SK-N-SH treated with all-trans-retinoic acid at 6 μM for 48 hours (cell line): Measurements from ENCODE around the gene VOPP1.

Experiments
- ATAC-seq: fragments of 200-7000 bp; cut with Tn5 transposase; 3 replicates; pipeline ENCODE4 v1.9.1; 2020; ENCODE audit warnings: mild to moderate bottlenecking, moderate library complexity
- ARNTL ChIP-seq: fragments of 450-650 bp; formaldehyde crosslinking; IDR thresholded peaks from 2 replicates; pipeline ENCODE4 v1.5.0; 2020; ENCODE audit warnings: low read depth, mild to moderate bottlenecking, moderate library complexity, borderline replicate concordance
- BACH2 ChIP-seq: fragments of 250-450 bp; sonication (Bioruptor Pico); IDR thresholded peaks from 2 replicates; pipeline ENCODE4 v1.9.0; 2021; ENCODE audit warnings: mild to moderate bottlenecking, borderline replicate concordance
- CREB5 ChIP-seq: fragments of 250-450 bp; sonication (Bioruptor Pico); IDR thresholded peaks from 2 replicates; pipeline ENCODE4 v1.5.1; 2020; ENCODE audit warnings: low read depth, mild to moderate bottlenecking, moderate library complexity
- CSDC2 ChIP-seq: fragments of 250-450 bp; sonication (Bioruptor Pico); IDR thresholded peaks from 2 replicates; pipeline ENCODE4 v1.5.0; 2020; ENCODE audit warnings: mild to moderate bottlenecking, moderate library complexity
- CSRNP3 ChIP-seq: fragments of 250-450 bp; sonication (Bioruptor Pico); IDR thresholded peaks from 2 replicates; pipeline ENCODE4 v1.5.1; 2021; ENCODE audit warnings: mild to moderate bottlenecking, moderate library complexity
- ESRRG ChIP-seq: fragments of 250-450 bp; sonication (Bioruptor Pico); IDR thresholded peaks from 2 replicates; pipeline ENCODE4 v1.6.1; 2021; ENCODE audit warnings: mild to moderate bottlenecking
- GLIS3 ChIP-seq: fragments of 250-450 bp; sonication (Bioruptor Pico); IDR thresholded peaks from 2 replicates; pipeline ENCODE4 v1.5.0; 2020; ENCODE audit warnings: mild to moderate bottlenecking, moderate library complexity
- ISL1 ChIP-seq: fragments of 250-450 bp; sonication (Bioruptor Pico); IDR thresholded peaks from 2 replicates; pipeline ENCODE4 v2.1.2; 2022; ENCODE audit warnings: mild to moderate bottlenecking, moderate library complexity
- OSR1 ChIP-seq: fragments of 250-450 bp; sonication (Bioruptor Pico); IDR thresholded peaks from 2 replicates; pipeline ENCODE4 v1.8.0; 2022; ENCODE audit warnings: moderate library complexity, mild to moderate bottlenecking, inconsistent platforms
- POU6F1 ChIP-seq: fragments of 250-450 bp; sonication (Bioruptor Pico); IDR thresholded peaks from 2 replicates; pipeline ENCODE4 v1.8.0; 2021; ENCODE audit warnings: low read depth, mild to moderate bottlenecking, moderate library complexity, borderline replicate concordance
- RARB ChIP-seq: fragments of 250-450 bp; sonication (Bioruptor Pico); IDR thresholded peaks from 2 replicates; pipeline ENCODE4 v1.8.0; 2021; ENCODE audit warnings: mild to moderate bottlenecking, moderate library complexity
- SNAI2 ChIP-seq: fragments of 250-450 bp; sonication (Bioruptor Pico); IDR thresholded peaks from 2 replicates; pipeline ENCODE4 v1.5.0; 2020; ENCODE audit warnings: mild to moderate bottlenecking, moderate library complexity
- TCF4 ChIP-seq: fragments of 250-450 bp; sonication (Bioruptor Pico); IDR thresholded peaks from 2 replicates; pipeline ENCODE4 v1.8.0; 2021; ENCODE audit warnings: mild to moderate bottlenecking, moderate library complexity, borderline replicate concordance
- TOX ChIP-seq: fragments of 250-450 bp; sonication (Bioruptor Pico); IDR thresholded peaks from 2 replicates; pipeline ENCODE4 v1.8.0; 2021; ENCODE audit warnings: mild to moderate bottlenecking, moderate library complexity, borderline replicate concordance
- ZFP3 ChIP-seq: fragments of 250-450 bp; sonication (Bioruptor Pico); IDR thresholded peaks from 2 replicates; pipeline ENCODE4 v1.5.0; 2020; ENCODE audit warnings: mild to moderate bottlenecking, moderate library complexity
- ZFP30 ChIP-seq: fragments of 450-650 bp; formaldehyde crosslinking; IDR thresholded peaks from 2 replicates; pipeline ENCODE4 v1.5.0; 2022; ENCODE audit warnings: mild to moderate bottlenecking, moderate library complexity
- ZNF565 ChIP-seq: fragments of 450-650 bp; formaldehyde crosslinking; conservative IDR thresholded peaks from 2 replicates; pipeline ENCODE4 v1.5.0; 2020; ENCODE audit warnings: low read depth, mild to moderate bottlenecking, moderate library complexity
- ZNF70 ChIP-seq: fragments of 450-650 bp; formaldehyde crosslinking; IDR thresholded peaks from 2 replicates; pipeline ENCODE4 v1.5.0; 2020; ENCODE audit warnings: mild to moderate bottlenecking, moderate library complexity
- ZNF8 ChIP-seq: fragments of 450-650 bp; formaldehyde crosslinking; IDR thresholded peaks from 2 replicates; pipeline ENCODE4 v1.5.0; 2020; ENCODE audit warnings: mild to moderate bottlenecking, moderate library complexity
- TF ChIP-seq, protein P1 (sequence below): fragments of 250-450 bp; sonication (Bioruptor Pico); IDR thresholded peaks from 2 replicates; pipeline ENCODE4 v1.5.0; 2020; ENCODE audit warnings: mild to moderate bottlenecking, moderate library complexity
- TF ChIP-seq, protein P2 (sequence below): fragments of 250-450 bp; sonication (Bioruptor Pico); IDR thresholded peaks from 2 replicates; pipeline ENCODE4 v1.8.0; 2020; ENCODE audit warnings: mild to moderate bottlenecking, moderate library complexity, borderline replicate concordance

The VOPP1 gene

GRCh38 chr7:55550841-55551537 lies 21.3 kb downstream of the VOPP1 start:
- no peak for TF ChIP-seq ARNTL (CRISPR knock-in tag)
- no peak for TF ChIP-seq RARB
- TF ChIP-seq, protein P1, sequence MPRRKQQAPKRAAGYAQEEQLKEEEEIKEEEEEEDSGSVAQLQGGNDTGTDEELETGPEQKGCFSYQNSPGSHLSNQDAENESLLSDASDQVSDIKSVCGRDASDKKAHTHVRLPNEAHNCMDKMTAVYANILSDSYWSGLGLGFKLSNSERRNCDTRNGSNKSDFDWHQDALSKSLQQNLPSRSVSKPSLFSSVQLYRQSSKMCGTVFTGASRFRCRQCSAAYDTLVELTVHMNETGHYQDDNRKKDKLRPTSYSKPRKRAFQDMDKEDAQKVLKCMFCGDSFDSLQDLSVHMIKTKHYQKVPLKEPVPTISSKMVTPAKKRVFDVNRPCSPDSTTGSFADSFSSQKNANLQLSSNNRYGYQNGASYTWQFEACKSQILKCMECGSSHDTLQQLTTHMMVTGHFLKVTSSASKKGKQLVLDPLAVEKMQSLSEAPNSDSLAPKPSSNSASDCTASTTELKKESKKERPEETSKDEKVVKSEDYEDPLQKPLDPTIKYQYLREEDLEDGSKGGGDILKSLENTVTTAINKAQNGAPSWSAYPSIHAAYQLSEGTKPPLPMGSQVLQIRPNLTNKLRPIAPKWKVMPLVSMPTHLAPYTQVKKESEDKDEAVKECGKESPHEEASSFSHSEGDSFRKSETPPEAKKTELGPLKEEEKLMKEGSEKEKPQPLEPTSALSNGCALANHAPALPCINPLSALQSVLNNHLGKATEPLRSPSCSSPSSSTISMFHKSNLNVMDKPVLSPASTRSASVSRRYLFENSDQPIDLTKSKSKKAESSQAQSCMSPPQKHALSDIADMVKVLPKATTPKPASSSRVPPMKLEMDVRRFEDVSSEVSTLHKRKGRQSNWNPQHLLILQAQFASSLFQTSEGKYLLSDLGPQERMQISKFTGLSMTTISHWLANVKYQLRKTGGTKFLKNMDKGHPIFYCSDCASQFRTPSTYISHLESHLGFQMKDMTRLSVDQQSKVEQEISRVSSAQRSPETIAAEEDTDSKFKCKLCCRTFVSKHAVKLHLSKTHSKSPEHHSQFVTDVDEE (CRISPR knock-in tag), result no peak
- no peak for TF ChIP-seq TOX (CRISPR knock-in tag)
- no peak for TF ChIP-seq CREB5 (CRISPR knock-in tag)
- no peak for TF ChIP-seq CSRNP3 (CRISPR knock-in tag)
- TF ChIP-seq, protein P2, sequence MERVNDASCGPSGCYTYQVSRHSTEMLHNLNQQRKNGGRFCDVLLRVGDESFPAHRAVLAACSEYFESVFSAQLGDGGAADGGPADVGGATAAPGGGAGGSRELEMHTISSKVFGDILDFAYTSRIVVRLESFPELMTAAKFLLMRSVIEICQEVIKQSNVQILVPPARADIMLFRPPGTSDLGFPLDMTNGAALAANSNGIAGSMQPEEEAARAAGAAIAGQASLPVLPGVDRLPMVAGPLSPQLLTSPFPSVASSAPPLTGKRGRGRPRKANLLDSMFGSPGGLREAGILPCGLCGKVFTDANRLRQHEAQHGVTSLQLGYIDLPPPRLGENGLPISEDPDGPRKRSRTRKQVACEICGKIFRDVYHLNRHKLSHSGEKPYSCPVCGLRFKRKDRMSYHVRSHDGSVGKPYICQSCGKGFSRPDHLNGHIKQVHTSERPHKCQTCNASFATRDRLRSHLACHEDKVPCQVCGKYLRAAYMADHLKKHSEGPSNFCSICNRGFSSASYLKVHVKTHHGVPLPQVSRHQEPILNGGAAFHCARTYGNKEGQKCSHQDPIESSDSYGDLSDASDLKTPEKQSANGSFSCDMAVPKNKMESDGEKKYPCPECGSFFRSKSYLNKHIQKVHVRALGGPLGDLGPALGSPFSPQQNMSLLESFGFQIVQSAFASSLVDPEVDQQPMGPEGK (CRISPR knock-in tag), result no peak
- TF ChIP-seq OSR1 (CRISPR knock-in tag), result no peak
- TF ChIP-seq SNAI2 (CRISPR knock-in tag), result no peak
- TF ChIP-seq ZFP3 (CRISPR knock-in tag), result no peak
- TF ChIP-seq TCF4 (CRISPR knock-in tag), result no peak
- no peak for TF ChIP-seq POU6F1 (CRISPR knock-in tag)
- TF ChIP-seq ZFP30 (CRISPR knock-in tag), result no peak
- no peak for TF ChIP-seq ZNF565 (CRISPR knock-in tag)
- TF ChIP-seq ISL1, result no peak
- no peak for TF ChIP-seq ZNF8 (CRISPR knock-in tag)
- no peak for TF ChIP-seq GLIS3 (CRISPR knock-in tag)
- ATAC-seq, result no peak

- ATAC-seq, result no peak
- no peak for TF ChIP-seq CSRNP3 (CRISPR knock-in tag)
- TF ChIP-seq, protein P2 (CRISPR knock-in tag), result no peak
- TF ChIP-seq ZNF8 (CRISPR knock-in tag), result no peak
- TF ChIP-seq GLIS3 (CRISPR knock-in tag), result no peak
- no peak for TF ChIP-seq ZFP30 (CRISPR knock-in tag)
- TF ChIP-seq TCF4 (CRISPR knock-in tag), result no peak
- no peak for TF ChIP-seq CREB5 (CRISPR knock-in tag)
- no peak for TF ChIP-seq OSR1 (CRISPR knock-in tag)
- TF ChIP-seq ZNF70 (CRISPR knock-in tag), result no peak
- no peak for TF ChIP-seq POU6F1 (CRISPR knock-in tag)
- TF ChIP-seq ZNF565 (CRISPR knock-in tag), result no peak
- TF ChIP-seq ARNTL (CRISPR knock-in tag), result no peak
- TF ChIP-seq CSDC2, result no peak
- no peak for TF ChIP-seq ZFP3 (CRISPR knock-in tag)
- TF ChIP-seq ESRRG (CRISPR knock-in tag), result no peak
- no peak for TF ChIP-seq BACH2 (CRISPR knock-in tag)
These were observed 22.2 kb downstream of the VOPP1 start for GRCh38 chr7:55550010-55550663.
